Measurements from ENCODE around the gene BEAN1.

Gene BEAN1

GRCh38 chr16:66420396-66420795 is 6.7 kb upstream of the BEAN1 start:
- H3K4me3 ChIP-seq (ENCODE audit: low read depth, low read length) = no peak overlapping the region
- no peak for TF ChIP-seq CTCF (IDR thresholded peaks at IDR 0.05; ENCODE audit: borderline replicate concordance, insufficient read depth, low read depth, low read length)

GRCh38 chr16:66421891-66422290 is 5.2 kb upstream of the BEAN1 start:
- no peak overlapping the region for H3K4me3 ChIP-seq (ENCODE audit: low read depth, low read length)
- TF ChIP-seq CTCF (IDR thresholded peaks at IDR 0.05; ENCODE audit: borderline replicate concordance, insufficient read depth, low read depth, low read length) = no peak

GRCh38 chr16:66422366-66422765 is 4.7 kb upstream of the BEAN1 start:
- TF ChIP-seq CTCF (IDR thresholded peaks at IDR 0.05; ENCODE audit: borderline replicate concordance, insufficient read depth, low read depth, low read length) = no peak
- no peak overlapping the region for H3K4me3 ChIP-seq (ENCODE audit: low read depth, low read length)

DNA sequence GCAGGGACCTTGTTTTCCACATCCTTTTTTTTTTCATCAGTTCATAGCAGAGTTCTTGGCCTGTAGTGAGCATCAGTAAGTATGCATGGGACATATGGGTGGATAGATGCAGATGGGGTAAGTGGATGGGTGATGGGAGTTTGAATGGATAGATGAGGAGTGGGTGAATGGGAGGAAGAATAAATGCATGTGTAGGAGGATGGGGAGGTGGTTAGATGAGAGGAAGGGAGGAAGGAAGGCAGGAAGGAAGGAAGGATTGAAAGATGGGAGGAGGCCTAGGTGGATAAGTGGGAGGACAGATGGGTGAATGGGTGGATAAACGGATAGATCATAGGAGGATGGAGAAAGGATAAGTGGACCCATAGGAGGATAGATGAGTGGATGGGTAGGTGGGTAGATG is 3.9 kb upstream of the BEAN1 start:
- no peak overlapping the region for H3K4me3 ChIP-seq (ENCODE audit: low read depth, low read length)
- no peak for TF ChIP-seq CTCF (IDR thresholded peaks at IDR 0.05; ENCODE audit: borderline replicate concordance, insufficient read depth, low read depth, low read length)

DNA sequence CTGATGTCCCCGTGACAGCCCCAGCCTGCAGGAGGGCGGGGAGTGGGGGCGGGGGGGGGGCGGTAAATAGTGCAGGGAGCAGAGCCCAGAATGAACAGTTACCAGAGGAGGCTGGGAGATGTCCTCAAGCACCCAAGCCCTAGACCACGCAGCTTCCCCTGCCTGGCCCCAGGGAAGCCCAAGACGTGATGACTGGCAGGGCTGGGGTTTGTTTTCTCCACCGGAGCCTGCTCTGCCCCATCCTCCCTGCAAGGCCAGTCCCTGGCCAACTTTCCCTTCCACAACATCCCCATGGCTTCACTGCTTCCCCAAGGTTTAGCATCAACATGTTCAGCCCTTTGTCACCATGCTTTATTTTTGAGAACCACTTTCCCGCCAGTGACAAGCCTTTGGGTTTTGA is 1.4 kb upstream of the BEAN1 start:
- H3K4me3 ChIP-seq (ENCODE audit: low read depth, low read length) = no peak overlapping the region
- TF ChIP-seq CTCF (IDR thresholded peaks at IDR 0.05; ENCODE audit: borderline replicate concordance, insufficient read depth, low read depth, low read length) = no peak

DNA sequence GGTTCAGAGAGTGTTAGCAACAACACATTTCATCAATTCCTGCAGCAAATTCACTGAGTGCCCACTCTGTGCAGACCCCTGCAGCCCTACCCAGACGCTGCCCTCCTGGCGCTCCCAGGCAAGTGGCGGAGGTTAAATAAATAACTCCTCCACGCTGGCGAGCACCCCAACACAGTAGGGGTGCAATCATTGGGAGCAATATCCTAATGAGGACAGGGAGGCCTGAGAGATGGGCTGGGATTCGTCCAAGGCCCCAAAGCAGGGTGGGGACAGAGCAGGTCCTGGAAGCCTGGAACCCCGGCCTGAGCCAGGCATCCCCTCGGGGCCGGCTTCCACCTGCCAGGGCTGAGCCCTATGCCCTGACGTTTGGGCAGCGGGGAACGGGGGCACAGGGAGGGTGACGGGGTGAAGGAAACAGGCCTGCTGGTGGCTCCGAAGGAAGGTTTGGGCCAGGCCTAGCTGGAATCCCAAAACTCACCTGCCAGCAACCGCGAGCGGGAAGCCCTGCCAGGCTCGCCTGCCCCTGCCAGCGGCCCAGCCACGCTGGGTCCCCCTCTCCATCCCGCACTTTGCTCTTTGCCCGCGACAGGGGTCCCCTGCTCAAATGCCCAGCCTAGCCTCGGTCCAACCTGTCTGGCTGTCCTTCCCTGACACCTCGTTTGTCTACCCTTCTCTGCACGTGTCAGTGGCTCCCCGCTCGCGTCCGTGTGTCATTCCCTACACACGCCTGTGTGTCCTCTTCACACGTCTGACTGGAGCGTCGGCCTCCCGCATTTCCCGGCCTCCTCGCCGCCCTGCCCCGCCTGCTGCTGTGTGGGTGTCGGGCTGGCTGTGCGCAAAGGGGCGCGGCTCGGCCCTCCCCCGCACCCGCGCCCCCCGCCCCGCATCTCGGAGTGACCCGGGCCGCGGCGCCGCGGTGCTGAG is 721 bp upstream of the BEAN1 start:
- TF ChIP-seq CTCF (IDR thresholded peaks at IDR 0.05; ENCODE audit: borderline replicate concordance, insufficient read depth, low read depth, low read length) = no peak
- no peak overlapping the region for H3K4me3 ChIP-seq (ENCODE audit: low read depth, low read length)
